NB4 (cell line): ENCODE data around the gene ZNF773.
A peak's percentile ranks its signal among the peaks of the same experiment; 100 is the strongest.

Experiments
- MYC ChIP-seq: IDR thresholded peaks from 2 replicates; pipeline ENCODE4 v1.6.1; 2011; ENCODE audit warnings: low read depth, low read length
- POLR2A ChIP-seq: IDR thresholded peaks from 2 replicates; pipeline ENCODE4 v1.6.1; 2011; ENCODE audit warnings: mild to moderate bottlenecking; ENCODE audit not compliant: insufficient read length; ENCODE audit errors: extremely low read depth
- TF ChIP-seq, protein P1 (sequence below): IDR thresholded peaks from one replicate; pipeline ENCODE4 v1.5.1; 2012; ENCODE audit warnings: low read depth, low read length
- TF ChIP-seq, protein P2 (sequence below): IDR thresholded peaks from 2 replicates; pipeline ENCODE4 v1.6.1; 2011; ENCODE audit warnings: low read depth, low read length

DNA sequence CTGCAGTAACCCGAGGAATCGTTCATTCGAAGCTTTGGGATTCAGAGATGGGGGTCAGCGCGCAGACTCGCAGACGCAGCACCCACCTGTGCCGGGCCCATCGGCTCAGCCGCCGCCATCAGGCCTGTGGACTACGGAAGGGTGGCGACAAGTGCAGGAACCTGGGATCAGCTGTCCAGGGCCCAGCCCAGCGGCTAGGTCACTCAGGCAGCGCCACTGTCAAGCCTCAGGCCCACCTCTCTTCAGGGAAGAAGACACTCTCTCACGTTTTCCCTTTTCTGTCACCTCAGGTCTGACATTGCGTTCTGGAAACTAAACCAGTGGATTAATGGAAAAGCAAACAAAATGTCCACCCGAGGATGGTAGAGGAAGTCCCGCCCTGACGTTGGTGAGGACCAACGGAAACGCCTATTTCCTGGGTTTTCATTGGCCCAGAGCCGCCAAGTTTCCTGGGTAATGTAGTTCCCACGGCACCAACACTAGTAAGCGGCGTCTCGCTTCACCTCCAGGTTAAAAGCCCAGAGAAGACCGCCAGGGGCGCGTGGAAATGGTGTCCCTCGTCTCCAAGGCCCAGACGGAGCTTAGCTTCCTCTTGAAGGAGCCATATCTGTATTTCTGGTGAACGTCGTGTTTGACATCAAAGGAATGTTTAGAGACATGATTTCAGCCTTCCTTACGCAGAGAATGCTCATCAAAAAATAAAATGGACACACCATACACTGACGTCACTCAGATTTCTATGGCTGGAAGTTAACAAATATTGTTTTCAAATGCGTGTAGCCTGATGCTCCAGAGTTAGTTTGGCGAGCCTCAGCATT lies 22.3 kb upstream of the ZNF773 start, which contains the start of gene ZNF772:
- no peak for TF ChIP-seq POLR2A
- TF ChIP-seq, protein P1, sequence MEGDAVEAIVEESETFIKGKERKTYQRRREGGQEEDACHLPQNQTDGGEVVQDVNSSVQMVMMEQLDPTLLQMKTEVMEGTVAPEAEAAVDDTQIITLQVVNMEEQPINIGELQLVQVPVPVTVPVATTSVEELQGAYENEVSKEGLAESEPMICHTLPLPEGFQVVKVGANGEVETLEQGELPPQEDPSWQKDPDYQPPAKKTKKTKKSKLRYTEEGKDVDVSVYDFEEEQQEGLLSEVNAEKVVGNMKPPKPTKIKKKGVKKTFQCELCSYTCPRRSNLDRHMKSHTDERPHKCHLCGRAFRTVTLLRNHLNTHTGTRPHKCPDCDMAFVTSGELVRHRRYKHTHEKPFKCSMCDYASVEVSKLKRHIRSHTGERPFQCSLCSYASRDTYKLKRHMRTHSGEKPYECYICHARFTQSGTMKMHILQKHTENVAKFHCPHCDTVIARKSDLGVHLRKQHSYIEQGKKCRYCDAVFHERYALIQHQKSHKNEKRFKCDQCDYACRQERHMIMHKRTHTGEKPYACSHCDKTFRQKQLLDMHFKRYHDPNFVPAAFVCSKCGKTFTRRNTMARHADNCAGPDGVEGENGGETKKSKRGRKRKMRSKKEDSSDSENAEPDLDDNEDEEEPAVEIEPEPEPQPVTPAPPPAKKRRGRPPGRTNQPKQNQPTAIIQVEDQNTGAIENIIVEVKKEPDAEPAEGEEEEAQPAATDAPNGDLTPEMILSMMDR, result peak; percentile 43
- TF ChIP-seq MYC, result no peak
- TF ChIP-seq, protein P2, sequence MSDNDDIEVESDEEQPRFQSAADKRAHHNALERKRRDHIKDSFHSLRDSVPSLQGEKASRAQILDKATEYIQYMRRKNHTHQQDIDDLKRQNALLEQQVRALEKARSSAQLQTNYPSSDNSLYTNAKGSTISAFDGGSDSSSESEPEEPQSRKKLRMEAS, result no peak
